ENCODE data around the gene REXO1. TPM values are rescaled to one million over a fixed set of nuclear protein-coding genes. Genes with fewer than 3 reads are reported as not detected.

The REXO1 gene
- total and polyA plus RNA-seq, 2 of the 8 experiments (the other 6 are each of a cell fraction or from before 2014, with no cell fraction given) = 42.4 to 44.3 TPM

DNA sequence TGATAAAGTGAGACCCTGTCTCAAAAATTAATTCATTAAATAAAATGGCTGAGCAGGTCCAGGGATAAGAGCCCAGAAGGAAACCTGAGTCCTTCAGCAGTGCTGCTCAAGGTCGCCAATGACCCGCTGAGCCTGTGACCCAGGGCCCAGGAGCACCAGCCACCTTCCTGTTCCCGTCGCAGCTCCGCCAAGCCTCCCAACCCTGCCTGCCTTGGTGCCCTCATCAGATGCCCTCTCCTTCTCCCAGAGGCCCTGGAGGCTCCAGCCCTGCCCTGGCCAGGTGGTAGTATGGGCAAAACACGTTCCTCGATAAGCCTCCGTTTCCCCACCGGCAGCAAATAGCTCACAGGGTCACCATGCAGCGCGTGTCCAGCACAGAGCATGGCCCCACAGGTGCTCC lies 2.6 kb downstream of the REXO1 start (continued):
- no peak for TF ChIP-seq CHD7 (IDR thresholded peaks at IDR 0.05; ENCODE audit: insufficient replicate concordance, low read length)

Measured in H1 (cell line).